Aorta (tissue), 5 donors: ENCODE data around the gene RIPPLY3. TPM values are rescaled to one million over a fixed set of nuclear protein-coding genes. Genes with fewer than 3 reads are reported as not detected.
"Not testable (repeated sequence)": the region's sequence is repeated elsewhere in the genome, so short reads cannot be mapped to it uniquely, and the experiment has no call there.

Source experiments
- ATAC-seq: fragments of 200-7000 bp; cut with Tn5 transposase; one replicate; pipeline ENCODE4 v1.9.1; 2022; ENCODE audit warnings: moderate library complexity; ENCODE audit not compliant: low FRiP score
- DNase-seq, 2 donors: peaks; one replicate each; pipeline ENCODE4 v3.0.0-alpha.2; 2020
- H3K27ac ChIP-seq, 2 donors: one replicate each; pipeline ENCODE4 v1.5.1; 2013; ENCODE audit warnings: low read length in 2 of 2, mild to moderate bottlenecking in 2 of 2, moderate library complexity in 2 of 2, control low read depth in 1 of 2, inconsistent platforms in 1 of 2, low read depth in 1 of 2
- H3K27me3 ChIP-seq, 2 donors: one replicate each; pipeline ENCODE4 v1.6.1; 2013; ENCODE audit warnings: control low read depth in 1 of 2, low read length in 1 of 2, mild to moderate bottlenecking in 1 of 2, moderate library complexity in 1 of 2; ENCODE audit not compliant: insufficient read depth in 2 of 2, control insufficient read depth in 1 of 2
- H3K36me3 ChIP-seq, 2 donors: one replicate each; pipeline ENCODE4 v1.6.1; 2013; ENCODE audit warnings: control low read depth in 1 of 2, low read length in 1 of 2, mild to moderate bottlenecking in 1 of 2; ENCODE audit not compliant: insufficient read depth in 2 of 2, control insufficient read depth in 1 of 2
- H3K4me1 ChIP-seq, 2 donors: one replicate each; pipeline ENCODE4 v1.6.1; 2013; ENCODE audit warnings: low read length in 2 of 2, control low read depth in 1 of 2, mild to moderate bottlenecking in 1 of 2, moderate library complexity in 1 of 2; ENCODE audit not compliant: insufficient read depth in 2 of 2, control insufficient read depth in 1 of 2
- H3K4me3 ChIP-seq, 2 donors: one replicate each; pipeline ENCODE4 v1.5.1; 2013; ENCODE audit warnings: low read length in 2 of 2, control low read depth in 1 of 2, mild to moderate bottlenecking in 1 of 2
- H3K9me3 ChIP-seq: one replicate; pipeline ENCODE4 v1.6.1; 2013; ENCODE audit warnings: mild to moderate bottlenecking, low read length; ENCODE audit not compliant: control insufficient read depth
- WGBS, 2 donors: extraction: QIAGEN DNeasy Blood & Tissue Kit; methylation state at CpG; one replicate each; pipeline ENCODE4 v1.1.7; 2013; 5-methylcytosine and 5-hydroxymethylcytosine counted together
- intact Hi-C, 2 donors: fragments of 100-400 bp; cut with DNase I; formaldehyde crosslinking; loops; one replicate each; pipeline versions ENCODE4 v1.14.2 to v1.15.0; 2022
- polyA plus RNA-seq, 2 donors: library from polyadenylated mRNA; stranded (reverse); fragments of 200-250 nt; gene quantifications; one replicate each; pipeline ENCODE4 v1.2.3, GENCODE V29; 2013
- total RNA-seq, 2 donors: library from RNA; stranded (reverse); fragmentation: NEBNext Ultra II Directional; extraction: Animal tissue kit (Norgen Biotek cat#: 25700); gene quantifications; one replicate each; pipeline ENCODE4 v1.2.1, GENCODE V29; 2021
- donor health status: healthy with polysubstance abuse.
- donor health status: Bipolar disorder and iron deficiency.
- donor health status: DM: no; HTN: no; CAD: no.
- donor health status: DM: no; HTN: no; CAD: no.
- donor health status: DM: yes; HTN: yes; CAD: no.

Gene RIPPLY3
- total and polyA plus RNA-seq, 4 donors: 0.05 TPM; not detected in 3

GRCh38 chr21:37043818-37044217 lies 37.3 kb downstream of the RIPPLY3 start:
- Histone ChIP-seq H3K4me3 (no peak overlapping the region), H3K27ac (no peak overlapping the region), H3K4me1 (no peaks in the 10 kb centered on the region), H3K9me3 (no peaks in the 10 kb centered on the region), H3K27me3 (peaks cover 0 to 2% of the 10 kb centered on the region in 2 donors), H3K36me3 (no peaks in the 10 kb centered on the region)
- WGBS, 2 donors: 91 to 93% methylated on average over 6 of the region's 6 CpGs
- ATAC-seq (no peak), DNase-seq (no peak)
- intact Hi-C loops: no loop called here

DNA sequence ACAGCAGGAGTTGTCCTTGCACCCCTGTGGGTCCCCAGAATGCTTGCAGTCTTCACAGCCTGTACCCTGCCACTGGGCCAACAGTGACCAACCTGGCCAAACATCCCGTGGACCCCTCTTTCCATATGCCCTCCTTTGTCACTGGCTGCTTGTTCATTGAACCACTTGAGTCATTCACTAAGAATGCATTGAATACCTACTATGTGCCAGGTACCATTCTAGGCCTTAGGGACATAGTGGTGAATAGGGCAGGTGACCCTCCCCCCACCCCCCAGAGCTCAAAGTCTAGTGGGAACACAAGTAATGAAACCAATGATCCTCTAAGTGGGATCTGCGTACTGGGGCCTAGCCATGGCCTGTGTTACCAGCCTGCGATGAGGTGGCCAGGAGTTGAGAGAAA lies 38.1 kb downstream of the RIPPLY3 start:
- ATAC-seq (no peak), DNase-seq (no peak)
- intact Hi-C loops: no loop called here
- Histone ChIP-seq H3K9me3 (no peaks in the 10 kb centered on the region), H3K36me3 (no peaks in the 10 kb centered on the region), H3K4me3 (no peak overlapping the region), H3K27ac (no peak overlapping the region), H3K27me3 (peaks cover 0 to 2% of the 10 kb centered on the region in 2 donors), H3K4me1 (no peaks in the 10 kb centered on the region)
- WGBS, 2 donors: 97 to 100% methylated on average over 3 of the region's 3 CpGs

- H3K36me3 ChIP-seq: no peaks in the 10 kb centered on the region
- H3K9me3 ChIP-seq: no peaks in the 10 kb centered on the region
- 90 to 92% methylated on average over 6 of the region's 6 CpGs for WGBS, 2 donors
Measured at GRCh38 chr21:37045149-37045548, 38.6 kb downstream of the RIPPLY3 start.

GRCh38 chr21:37045556-37045955 lies 39.1 kb downstream of the RIPPLY3 start:
- Histone ChIP-seq H3K27me3 (peaks cover 0 to 2% of the 10 kb centered on the region in 2 donors), H3K4me3 (no peak overlapping the region), H3K4me1 (no peaks in the 10 kb centered on the region), H3K27ac (no peak overlapping the region), H3K9me3 (no peaks in the 10 kb centered on the region), H3K36me3 (no peaks in the 10 kb centered on the region)
- 77 to 81% methylated on average over 6 of the region's 6 CpGs for WGBS, 2 donors
- intact Hi-C loops: no loop called here
- no peak for ATAC-seq
- DNase-seq: no peak

More at GRCh38 chr21:37045149-37045548, 38.6 kb downstream of the RIPPLY3 start:
- Histone ChIP-seq H3K4me3 (no peak overlapping the region), H3K27me3 (peaks cover 0 to 2% of the 10 kb centered on the region in 2 donors), H3K4me1 (no peaks in the 10 kb centered on the region), H3K27ac (no peak overlapping the region)
- ATAC-seq (no peak), DNase-seq (no peak)
- intact Hi-C loops: no loop called here

DNA sequence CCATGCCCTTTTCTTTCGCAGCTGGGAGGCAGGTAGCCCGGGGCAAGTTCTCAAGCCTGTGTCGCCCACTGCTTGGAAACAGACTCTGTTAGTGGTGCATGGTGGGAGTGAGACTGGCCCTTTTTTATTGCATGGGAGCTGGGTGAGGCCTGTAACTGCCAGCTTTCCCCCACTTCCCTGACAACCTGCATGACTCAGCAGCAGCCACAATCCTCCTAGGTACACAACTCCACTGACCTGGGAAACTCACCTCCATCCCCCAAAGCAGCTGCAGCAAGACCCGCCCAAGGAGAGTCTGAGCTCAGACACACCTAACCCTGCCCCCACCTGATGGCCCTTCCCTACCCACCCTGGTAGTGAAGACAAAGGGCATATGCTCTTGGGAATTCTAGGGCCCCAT lies 40.6 kb downstream of the RIPPLY3 start:
- H3K4me3 ChIP-seq: no peak overlapping the region
- WGBS, 2 donors: 90 to 94% methylated on average over 4 of the region's 4 CpGs

DNA sequence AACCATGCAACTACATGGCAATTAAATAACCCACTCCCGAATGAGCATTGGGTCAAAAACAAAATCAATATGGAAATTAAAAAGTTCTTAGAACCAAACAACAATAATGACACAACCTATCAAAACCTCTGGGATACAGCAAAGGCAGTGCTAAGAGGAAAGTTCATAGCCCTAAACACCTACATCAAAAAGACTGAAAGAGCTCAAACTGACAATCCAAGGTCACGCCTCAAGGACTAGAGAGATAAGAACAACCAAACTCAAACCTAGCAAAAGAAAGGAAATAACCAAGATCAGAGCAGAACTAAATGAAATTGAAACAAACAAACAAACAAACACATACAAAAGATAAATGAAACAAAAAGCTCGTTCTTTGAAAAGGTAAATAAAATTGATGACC lies 43.2 kb downstream of the RIPPLY3 start:
- H3K27ac ChIP-seq, intact Hi-C loops, H3K4me1 ChIP-seq, H3K4me3 ChIP-seq, H3K9me3 ChIP-seq, H3K36me3 ChIP-seq, ATAC-seq, H3K27me3 ChIP-seq, DNase-seq: not testable (repeated sequence)
- WGBS, 2 donors: 64 to 81% methylated on average over 3 of the region's 3 CpGs

More for the DNA sequence above, 40.6 kb downstream of the RIPPLY3 start:
- no peak for DNase-seq
- intact Hi-C loops: no loop called here
- Histone ChIP-seq H3K27ac (no peak overlapping the region), H3K9me3 (no peaks in the 10 kb centered on the region), H3K4me1 (no peaks in the 10 kb centered on the region), H3K36me3 (no peaks in the 10 kb centered on the region), H3K27me3 (peaks cover 0 to 2% of the 10 kb centered on the region in 2 donors)
- ATAC-seq: no peak

GRCh38 chr21:37055271-37055855 lies 48.9 kb downstream of the RIPPLY3 start:
- intact Hi-C loops: no loop called here
- H3K4me3 ChIP-seq: no peak overlapping the region

GRCh38 chr21:37057614-37058013 lies 51.1 kb downstream of the RIPPLY3 start:
- no peak for ATAC-seq
- no peaks in the 10 kb centered on the region for H3K27me3 ChIP-seq
- H3K4me1 ChIP-seq: no peaks in the 10 kb centered on the region
- no peak overlapping the region for H3K27ac ChIP-seq
- H3K9me3 ChIP-seq: peaks cover 1% of the 10 kb centered on the region
- 96% methylated on average over 7 of the region's 7 CpGs for WGBS, 2 donors
- H3K4me3 ChIP-seq: no peak overlapping the region
- no peaks in the 10 kb centered on the region for H3K36me3 ChIP-seq
- intact Hi-C loops: no loop called here
- no peak for DNase-seq

More at GRCh38 chr21:37055271-37055855, 48.9 kb downstream of the RIPPLY3 start:
- no peaks in the 10 kb centered on the region for H3K4me1 ChIP-seq
- H3K36me3 ChIP-seq: no peaks in the 10 kb centered on the region
- DNase-seq: no peak
- ATAC-seq: no peak
- H3K27me3 ChIP-seq: no peaks in the 10 kb centered on the region
- 65 to 74% methylated on average over 2 of the region's 2 CpGs for WGBS, 2 donors
- peaks cover 1% of the 10 kb centered on the region for H3K9me3 ChIP-seq
- no peak overlapping the region for H3K27ac ChIP-seq

GRCh38 chr21:37058261-37058660 lies 51.8 kb downstream of the RIPPLY3 start:
- DNase-seq (no peak), ATAC-seq (no peak)
- Histone ChIP-seq H3K9me3 (peaks cover 1% of the 10 kb centered on the region), H3K36me3 (no peaks in the 10 kb centered on the region), H3K4me1 (no peaks in the 10 kb centered on the region), H3K4me3 (no peak overlapping the region), H3K27ac (no peak overlapping the region), H3K27me3 (no peaks in the 10 kb centered on the region)
- 72 to 77% methylated on average over 2 of the region's 2 CpGs for WGBS, 2 donors
- intact Hi-C loops: no loop called here
